AG04449 (cell line): Measurements from ENCODE around the gene DNAH1.

Experiments used
- CTCF ChIA-PET: fragments of 350-600 bp; formaldehyde crosslinking; extraction: SDS; loops from one replicate; lab custom pipeline; 2021; ENCODE audit warnings: antibody characterized with exemption; lab: Yijun Ruan, JAX
- POLR2A ChIA-PET: fragments of 400-600, 350-600 bp; formaldehyde crosslinking; extraction: SDS; loops from one replicate; lab custom pipeline; 2020; ENCODE audit warnings: antibody characterized with exemption, inconsistent platforms; lab: Yijun Ruan, JAX
- DNase-seq: peaks from one replicate; pipeline ENCODE4 v3.0.0-alpha.2; 2010; ENCODE audit warnings: low read depth, low spot score
- H3K4me3 ChIP-seq: 2 replicates; pipeline ENCODE4 v1.5.1; 2011; ENCODE audit warnings: low read depth, mild to moderate bottlenecking, control low read depth, low read length
- CTCF ChIP-seq: IDR thresholded peaks from one replicate; pipeline ENCODE4 v1.5.1; 2011; ENCODE audit warnings: mild to moderate bottlenecking, moderate library complexity, low read length, control low read depth, inconsistent platforms; ENCODE audit not compliant: insufficient read depth; ENCODE audit errors: missing control alignments

Gene DNAH1

DNA sequence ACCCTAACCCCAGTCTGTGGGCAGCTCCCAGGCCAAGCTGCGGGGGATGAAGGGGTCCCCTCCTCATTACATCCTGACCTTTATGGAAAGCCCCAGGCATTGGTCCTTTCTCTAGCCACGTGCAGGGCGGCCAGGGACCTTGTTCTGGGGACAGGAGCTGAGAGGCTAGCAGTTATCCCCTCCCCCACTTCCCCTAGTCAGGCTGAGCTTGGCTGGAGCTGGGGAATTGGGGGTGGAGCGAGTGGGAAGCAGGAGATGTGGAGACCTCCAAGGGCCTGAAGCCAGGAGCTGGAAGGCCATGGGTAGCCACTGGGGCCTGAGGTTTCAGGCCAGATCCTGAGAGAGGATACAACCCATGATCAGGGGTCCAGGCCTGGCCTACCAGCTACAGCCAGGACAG is 45.8 kb downstream of the DNAH1 start:
- ChIA-PET CTCF (interaction anchor here (1.6 to 1.9 kb wide), 2 partner anchors 22 to 24 kb away, joined by 3 to 10 read pairs; no protein-coding TSS in a partner anchor), POLR2A (no interaction called here)
- TF ChIP-seq CTCF: no peak
- no peak for DNase-seq
- no peak overlapping the region for H3K4me3 ChIP-seq

- no peak for TF ChIP-seq CTCF
- no peak overlapping the region for H3K4me3 ChIP-seq
- DNase-seq: no peak
- ChIA-PET POLR2A (no interaction called here), CTCF (interaction anchor here (1.4 to 1.7 kb wide), 3 partner anchors 14 to 144 kb away, joined by 3 to 4 read pairs (median 3); no protein-coding TSS in a partner anchor)
These were observed 48.4 kb downstream of the DNAH1 start for GRCh38 chr3:52364322-52365035.

- no peak for DNase-seq
- ChIA-PET POLR2A (no interaction called here), CTCF (interaction anchor here (1.1 kb wide), 1 partner anchor 17 kb away, joined by 3 read pairs; no protein-coding TSS in a partner anchor)
- TF ChIP-seq CTCF: no peak
- no peak overlapping the region for H3K4me3 ChIP-seq
These were observed 50.4 kb downstream of the DNAH1 start for GRCh38 chr3:52366527-52366926.

GRCh38 chr3:52367891-52368880 is 52.1 kb downstream of the DNAH1 start:
- CTCF ChIA-PET: interaction anchor here (1.6 to 1.8 kb wide), 2 partner anchors 17 to 29 kb away, joined by 6 to 7 read pairs; no protein-coding TSS in a partner anchor
- no peak overlapping the region for H3K4me3 ChIP-seq
- DNase-seq: no peak
- POLR2A ChIA-PET: no interaction called here
- no peak for TF ChIP-seq CTCF

DNA sequence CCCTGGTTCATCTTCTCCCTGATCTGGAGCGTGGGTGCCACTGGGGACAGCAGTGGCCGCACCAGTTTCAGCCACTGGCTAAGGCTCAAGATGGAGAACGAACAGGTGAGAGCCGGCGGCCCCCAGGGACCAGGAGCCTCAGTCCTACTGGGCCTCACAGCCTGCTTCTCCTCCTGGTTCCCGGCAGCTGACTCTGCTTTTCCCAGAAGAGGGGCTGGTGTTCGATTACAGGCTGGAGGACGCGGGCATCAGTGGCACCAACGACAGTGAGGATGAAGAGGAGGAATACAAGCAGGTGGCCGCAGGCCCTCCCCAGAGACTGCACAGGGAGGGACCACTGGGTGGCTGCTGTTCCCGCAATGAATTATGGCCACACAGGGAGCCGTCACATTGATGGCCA is 54.4 kb downstream of the DNAH1 start:
- DNase-seq: no peak
- POLR2A ChIA-PET: no interaction called here
- TF ChIP-seq CTCF: no peak
- CTCF ChIA-PET: interaction anchor here (1.1 to 1.5 kb wide), 2 partner anchors 14 to 150 kb away, joined by 5 to 6 read pairs; no protein-coding TSS in a partner anchor
- H3K4me3 ChIP-seq: no peak overlapping the region
